ENCODE data around the gene RSPRY1.

DNA sequence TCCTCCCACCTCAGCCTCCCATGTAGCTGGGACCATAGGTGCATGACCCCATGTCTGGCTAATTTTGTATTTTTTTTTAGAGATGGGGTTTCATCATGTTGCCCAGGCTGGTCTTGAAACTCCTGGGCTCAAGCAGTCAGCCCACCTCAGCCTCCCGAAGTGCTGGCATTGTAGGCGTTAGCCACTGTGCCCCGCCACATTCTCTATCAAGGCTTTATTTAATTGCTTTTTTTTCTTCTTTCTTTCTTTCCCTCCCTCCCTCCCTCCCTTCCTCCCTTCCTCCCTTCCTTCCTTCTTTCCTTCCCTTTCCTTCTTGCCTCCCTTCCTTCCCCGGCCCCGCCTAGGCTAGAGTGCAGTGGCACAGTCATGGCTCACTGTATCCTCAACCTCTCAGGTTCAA is 23.7 kb downstream of the RSPRY1 start:
- TF ChIP-seq RCOR1 (IDR thresholded peaks at IDR 0.05; ENCODE audit: low read depth, low read length) (no peak), CHD4 (IDR thresholded peaks at IDR 0.05; ENCODE audit: borderline replicate concordance) (no peak), CBX2 (IDR thresholded peaks at IDR 0.05; ENCODE audit: borderline replicate concordance, low read depth) (no peak), TP53 (CRISPR knock-in tag; IDR thresholded peaks at IDR 0.05) (no peak), CBX8 (IDR thresholded peaks at IDR 0.05) (no peak), JUN (IDR thresholded peaks at IDR 0.05) (no peak), KDM5A (IDR thresholded peaks at IDR 0.05) (no peak), ESRRA (IDR thresholded peaks at IDR 0.05; ENCODE audit: borderline replicate concordance, low read length) (no peak), POLR2A (IDR thresholded peaks at IDR 0.05; ENCODE audit: low read length) (no peak)
- TF ChIP-seq, protein P1, sequence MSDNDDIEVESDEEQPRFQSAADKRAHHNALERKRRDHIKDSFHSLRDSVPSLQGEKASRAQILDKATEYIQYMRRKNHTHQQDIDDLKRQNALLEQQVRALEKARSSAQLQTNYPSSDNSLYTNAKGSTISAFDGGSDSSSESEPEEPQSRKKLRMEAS (IDR thresholded peaks at IDR 0.05): no peak
- TF ChIP-seq, protein P2, sequence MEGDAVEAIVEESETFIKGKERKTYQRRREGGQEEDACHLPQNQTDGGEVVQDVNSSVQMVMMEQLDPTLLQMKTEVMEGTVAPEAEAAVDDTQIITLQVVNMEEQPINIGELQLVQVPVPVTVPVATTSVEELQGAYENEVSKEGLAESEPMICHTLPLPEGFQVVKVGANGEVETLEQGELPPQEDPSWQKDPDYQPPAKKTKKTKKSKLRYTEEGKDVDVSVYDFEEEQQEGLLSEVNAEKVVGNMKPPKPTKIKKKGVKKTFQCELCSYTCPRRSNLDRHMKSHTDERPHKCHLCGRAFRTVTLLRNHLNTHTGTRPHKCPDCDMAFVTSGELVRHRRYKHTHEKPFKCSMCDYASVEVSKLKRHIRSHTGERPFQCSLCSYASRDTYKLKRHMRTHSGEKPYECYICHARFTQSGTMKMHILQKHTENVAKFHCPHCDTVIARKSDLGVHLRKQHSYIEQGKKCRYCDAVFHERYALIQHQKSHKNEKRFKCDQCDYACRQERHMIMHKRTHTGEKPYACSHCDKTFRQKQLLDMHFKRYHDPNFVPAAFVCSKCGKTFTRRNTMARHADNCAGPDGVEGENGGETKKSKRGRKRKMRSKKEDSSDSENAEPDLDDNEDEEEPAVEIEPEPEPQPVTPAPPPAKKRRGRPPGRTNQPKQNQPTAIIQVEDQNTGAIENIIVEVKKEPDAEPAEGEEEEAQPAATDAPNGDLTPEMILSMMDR (IDR thresholded peaks at IDR 0.05): no peak
- TF ChIP-seq, protein P3, sequence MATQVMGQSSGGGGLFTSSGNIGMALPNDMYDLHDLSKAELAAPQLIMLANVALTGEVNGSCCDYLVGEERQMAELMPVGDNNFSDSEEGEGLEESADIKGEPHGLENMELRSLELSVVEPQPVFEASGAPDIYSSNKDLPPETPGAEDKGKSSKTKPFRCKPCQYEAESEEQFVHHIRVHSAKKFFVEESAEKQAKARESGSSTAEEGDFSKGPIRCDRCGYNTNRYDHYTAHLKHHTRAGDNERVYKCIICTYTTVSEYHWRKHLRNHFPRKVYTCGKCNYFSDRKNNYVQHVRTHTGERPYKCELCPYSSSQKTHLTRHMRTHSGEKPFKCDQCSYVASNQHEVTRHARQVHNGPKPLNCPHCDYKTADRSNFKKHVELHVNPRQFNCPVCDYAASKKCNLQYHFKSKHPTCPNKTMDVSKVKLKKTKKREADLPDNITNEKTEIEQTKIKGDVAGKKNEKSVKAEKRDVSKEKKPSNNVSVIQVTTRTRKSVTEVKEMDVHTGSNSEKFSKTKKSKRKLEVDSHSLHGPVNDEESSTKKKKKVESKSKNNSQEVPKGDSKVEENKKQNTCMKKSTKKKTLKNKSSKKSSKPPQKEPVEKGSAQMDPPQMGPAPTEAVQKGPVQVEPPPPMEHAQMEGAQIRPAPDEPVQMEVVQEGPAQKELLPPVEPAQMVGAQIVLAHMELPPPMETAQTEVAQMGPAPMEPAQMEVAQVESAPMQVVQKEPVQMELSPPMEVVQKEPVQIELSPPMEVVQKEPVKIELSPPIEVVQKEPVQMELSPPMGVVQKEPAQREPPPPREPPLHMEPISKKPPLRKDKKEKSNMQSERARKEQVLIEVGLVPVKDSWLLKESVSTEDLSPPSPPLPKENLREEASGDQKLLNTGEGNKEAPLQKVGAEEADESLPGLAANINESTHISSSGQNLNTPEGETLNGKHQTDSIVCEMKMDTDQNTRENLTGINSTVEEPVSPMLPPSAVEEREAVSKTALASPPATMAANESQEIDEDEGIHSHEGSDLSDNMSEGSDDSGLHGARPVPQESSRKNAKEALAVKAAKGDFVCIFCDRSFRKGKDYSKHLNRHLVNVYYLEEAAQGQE (IDR thresholded peaks at IDR 0.05): no peak
- TF ChIP-seq, protein P4, sequence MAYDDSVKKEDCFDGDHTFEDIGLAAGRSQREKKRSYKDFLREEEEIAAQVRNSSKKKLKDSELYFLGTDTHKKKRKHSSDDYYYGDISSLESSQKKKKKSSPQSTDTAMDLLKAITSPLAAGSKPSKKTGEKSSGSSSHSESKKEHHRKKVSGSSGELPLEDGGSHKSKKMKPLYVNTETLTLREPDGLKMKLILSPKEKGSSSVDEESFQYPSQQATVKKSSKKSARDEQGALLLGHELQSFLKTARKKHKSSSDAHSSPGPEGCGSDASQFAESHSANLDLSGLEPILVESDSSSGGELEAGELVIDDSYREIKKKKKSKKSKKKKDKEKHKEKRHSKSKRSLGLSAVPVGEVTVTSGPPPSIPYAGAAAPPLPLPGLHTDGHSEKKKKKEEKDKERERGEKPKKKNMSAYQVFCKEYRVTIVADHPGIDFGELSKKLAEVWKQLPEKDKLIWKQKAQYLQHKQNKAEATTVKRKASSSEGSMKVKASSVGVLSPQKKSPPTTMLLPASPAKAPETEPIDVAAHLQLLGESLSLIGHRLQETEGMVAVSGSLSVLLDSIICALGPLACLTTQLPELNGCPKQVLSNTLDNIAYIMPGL (CRISPR knock-in tag; IDR thresholded peaks at IDR 0.05; ENCODE audit: borderline replicate concordance): no peak
